Vagina (tissue), 2 donors: Measurements from ENCODE around the gene DACH1.

Experiments used
- CTCF ChIP-seq, 3 experiments: fragments of 450-650 bp in 2 of 3; fragments of 200-600 bp in 1 of 3; sonication (generic) in 1 of 3; IDR thresholded peaks; one replicate each; pipeline ENCODE4 v1.5.1; 2017 to 2019; ENCODE audit warnings: antibody characterized with exemption in 3 of 3, mild to moderate bottlenecking in 2 of 3, moderate library complexity in 2 of 3
- POLR2A ChIP-seq, 2 donors: fragments of 450-650 bp; IDR thresholded peaks; one replicate each; pipeline ENCODE4 v1.6.1; 2017; ENCODE audit warnings: antibody characterized with exemption in 2 of 2, mild to moderate bottlenecking in 2 of 2, moderate library complexity in 2 of 2

DNA sequence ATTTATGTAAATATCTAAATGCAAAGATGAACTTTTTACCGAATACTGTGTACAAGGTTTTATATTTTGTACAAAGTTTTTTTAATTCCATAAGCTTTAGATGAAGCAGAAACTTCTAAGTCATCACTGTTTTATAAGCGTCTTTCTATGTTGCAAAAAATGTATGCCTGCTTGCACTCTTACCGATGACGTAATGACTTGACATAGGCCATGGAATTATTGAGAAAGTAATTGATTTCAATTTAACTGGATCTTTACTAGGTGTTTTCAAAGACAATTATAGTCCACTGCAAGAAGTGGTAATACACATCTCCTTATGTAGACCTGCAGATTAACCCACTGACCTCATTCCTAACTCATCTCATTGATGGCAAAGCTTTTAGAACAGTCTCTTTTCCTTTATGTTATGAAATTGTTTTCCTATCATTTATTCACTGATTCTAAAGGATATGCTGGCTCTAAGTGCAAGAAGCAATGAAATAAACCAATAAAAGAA lies 10.4 kb downstream of the DACH1 start:
- TF ChIP-seq CTCF (IDR thresholded peaks at IDR 0.05), result no peak
- no peak for TF ChIP-seq POLR2A (IDR thresholded peaks at IDR 0.05)
